ENCODE results near the gene DDX41. TPM values are rescaled to one million over a fixed set of nuclear protein-coding genes. Genes with fewer than 3 reads are reported as not detected.

DDX41 gene
- total and polyA plus RNA-seq, 10 of the 15 experiments (the other 5 are each of a cell fraction or from before 2014, with no cell fraction given), result 32.7 to 215 (median 93.6) TPM

GRCh38 chr5:177474846-177475562 is 41.8 kb downstream of the DDX41 start:
- no peak for TF ChIP-seq BCLAF1 (IDR thresholded peaks at IDR 0.05)
- TF ChIP-seq IRF3 (IDR thresholded peaks at IDR 0.05), result no peak
- no peak for TF ChIP-seq RAD21 (IDR thresholded peaks at IDR 0.05; ENCODE audit: insufficient read depth, low read depth, low read length)
- TF ChIP-seq, protein P1, sequence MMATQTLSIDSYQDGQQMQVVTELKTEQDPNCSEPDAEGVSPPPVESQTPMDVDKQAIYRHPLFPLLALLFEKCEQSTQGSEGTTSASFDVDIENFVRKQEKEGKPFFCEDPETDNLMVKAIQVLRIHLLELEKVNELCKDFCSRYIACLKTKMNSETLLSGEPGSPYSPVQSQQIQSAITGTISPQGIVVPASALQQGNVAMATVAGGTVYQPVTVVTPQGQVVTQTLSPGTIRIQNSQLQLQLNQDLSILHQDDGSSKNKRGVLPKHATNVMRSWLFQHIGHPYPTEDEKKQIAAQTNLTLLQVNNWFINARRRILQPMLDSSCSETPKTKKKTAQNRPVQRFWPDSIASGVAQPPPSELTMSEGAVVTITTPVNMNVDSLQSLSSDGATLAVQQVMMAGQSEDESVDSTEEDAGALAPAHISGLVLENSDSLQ (IDR thresholded peaks at IDR 0.05), result no peak
- TF ChIP-seq MTA2 (IDR thresholded peaks at IDR 0.05; ENCODE audit: low read depth), result no peak
- TF ChIP-seq CEBPZ (IDR thresholded peaks at IDR 0.05; ENCODE audit: low read depth, low read length), result no peak
- ChIA-PET POLR2A (interaction anchor here (0.6 to 1.3 kb wide), 2 partner anchors 22 to 26 kb away, joined by 3 read pairs; partner anchors contain the start of gene PDLIM7), RAD21 (ENCODE audit: unreplicated experiment) (interaction anchor here (0.6 to 1.9 kb wide), 2 partner anchors 14 to 26 kb away, joined by 3 to 4 read pairs; no protein-coding TSS in a partner anchor), SMC1A (ENCODE audit: uncharacterized antibody, unreplicated experiment) (interaction anchor here (1.4 kb wide), 1 partner anchor 27 kb away, joined by 5 read pairs; no protein-coding TSS in a partner anchor), CTCF (interaction anchor here (0.6 to 2.1 kb wide), 5 partner anchors 20 to 73 kb away, joined by 3 to 8 read pairs (median 4); no protein-coding TSS in a partner anchor)
- 0% methylated on average over 1 of the region's 4 CpGs for whole genome bisulfite sequencing (ENCODE audit: insufficient coverage, insufficient replicate concordance, low lambda C conversion rate, missing lambda C conversion rate)
- H3K4me3 ChIP-seq, result no peak overlapping the region
- H3K9ac ChIP-seq (ENCODE audit: control insufficient read depth, insufficient read depth, low read length), result no peak overlapping the region
- no peak overlapping the region for H2AFZ ChIP-seq (ENCODE audit: control insufficient read depth, low read depth, low read length)
- H3K79me2 ChIP-seq (ENCODE audit: control insufficient read depth, insufficient read depth, low read length), result peaks cover 4% of the 10 kb centered on the region; the same call in 1 of the 2 replicates
- ATAC-seq, result no peak
- no peak overlapping the region for H3K27ac ChIP-seq (ENCODE audit: control insufficient read depth, insufficient read depth)
- H4K20me1 ChIP-seq (ENCODE audit: control insufficient read depth, insufficient read depth), result no peaks in the 10 kb centered on the region
- intact Hi-C loops (cut with micrococcal nuclease; ENCODE audit: unreplicated experiment), result no loop called here
- no peak overlapping the region for H3K4me2 ChIP-seq (ENCODE audit: control insufficient read depth, insufficient read depth)
- no peak for DNase-seq (ENCODE audit: low read depth, low spot score)
- in situ Hi-C loops (cut with MboI), result no loop called here
- BruUV-seq (replicated peaks), result no TSS peak
- no peaks in the 10 kb centered on the region for H3K9me3 ChIP-seq (replicated peaks; ENCODE audit: control insufficient read depth, insufficient read depth, low read length)
- peaks cover 24% of the 10 kb centered on the region for H3K4me1 ChIP-seq (ENCODE audit: control insufficient read depth, insufficient read depth, low read length)
- no peaks in the 10 kb centered on the region for H3K27me3 ChIP-seq (replicated peaks in 1 of 2; ENCODE audit: control insufficient read depth in 2 of 2, insufficient read depth in 2 of 2, low read length in 1 of 2)
- no peak for FAIRE-seq
- no peaks in the 10 kb centered on the region for H3K36me3 ChIP-seq (ENCODE audit: control insufficient read depth in 2 of 2, insufficient read depth in 2 of 2, low read length in 1 of 2)

Measured in GM12878 (cell line).